NB4 (cell line): ENCODE data around the gene DPP8.

Experiments used
- DNase-seq: peaks from one replicate; pipeline ENCODE4 v3.0.0; 2010; ENCODE audit warnings: low read depth
- H3K4me3 ChIP-seq: one replicate; pipeline ENCODE4 v1.5.1; 2011; ENCODE audit warnings: mild to moderate bottlenecking, low read depth, low read length, moderate library complexity
- MAX ChIP-seq: IDR thresholded peaks from 2 replicates; pipeline ENCODE4 v1.6.1; 2011; ENCODE audit warnings: low read depth, low read length
- MYC ChIP-seq: IDR thresholded peaks from 2 replicates; pipeline ENCODE4 v1.6.1; 2011; ENCODE audit warnings: low read depth, low read length
- POLR2A ChIP-seq: IDR thresholded peaks from 2 replicates; pipeline ENCODE4 v1.6.1; 2011; ENCODE audit warnings: mild to moderate bottlenecking; ENCODE audit not compliant: insufficient read length; ENCODE audit errors: extremely low read depth
- TF ChIP-seq, protein P1 (sequence below): IDR thresholded peaks from one replicate; pipeline ENCODE4 v1.5.1; 2012; ENCODE audit warnings: low read depth, low read length

DPP8 gene

DNA sequence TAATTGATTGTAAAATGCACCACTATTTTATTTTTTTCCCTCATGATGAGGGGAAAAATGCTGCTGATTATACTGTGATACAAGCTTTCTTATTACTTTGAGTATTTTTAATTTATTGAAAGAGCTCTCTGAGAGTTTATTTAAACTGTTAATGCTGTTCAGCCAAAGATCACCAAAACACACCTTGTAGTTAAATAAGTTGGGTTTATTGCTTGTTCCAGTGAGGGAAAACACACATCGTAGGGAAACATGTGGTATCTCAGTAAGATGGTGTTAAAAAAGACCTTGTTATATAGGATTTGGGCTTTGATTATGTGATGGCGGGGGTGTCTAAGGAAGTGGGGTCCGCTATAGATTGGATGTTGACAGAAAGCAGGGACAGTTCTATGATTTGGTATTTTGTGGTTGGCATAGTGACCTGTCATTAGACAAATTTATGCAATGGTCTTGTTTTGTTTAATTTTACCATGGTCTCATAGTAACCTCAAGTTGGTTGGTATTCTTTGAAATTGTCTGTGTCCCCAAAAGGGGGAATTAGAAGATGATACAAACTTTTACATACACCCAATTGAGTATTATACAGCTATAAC is 23.8 kb upstream of the DPP8 start:
- no peak overlapping the region for H3K4me3 ChIP-seq
- TF ChIP-seq, protein P1, sequence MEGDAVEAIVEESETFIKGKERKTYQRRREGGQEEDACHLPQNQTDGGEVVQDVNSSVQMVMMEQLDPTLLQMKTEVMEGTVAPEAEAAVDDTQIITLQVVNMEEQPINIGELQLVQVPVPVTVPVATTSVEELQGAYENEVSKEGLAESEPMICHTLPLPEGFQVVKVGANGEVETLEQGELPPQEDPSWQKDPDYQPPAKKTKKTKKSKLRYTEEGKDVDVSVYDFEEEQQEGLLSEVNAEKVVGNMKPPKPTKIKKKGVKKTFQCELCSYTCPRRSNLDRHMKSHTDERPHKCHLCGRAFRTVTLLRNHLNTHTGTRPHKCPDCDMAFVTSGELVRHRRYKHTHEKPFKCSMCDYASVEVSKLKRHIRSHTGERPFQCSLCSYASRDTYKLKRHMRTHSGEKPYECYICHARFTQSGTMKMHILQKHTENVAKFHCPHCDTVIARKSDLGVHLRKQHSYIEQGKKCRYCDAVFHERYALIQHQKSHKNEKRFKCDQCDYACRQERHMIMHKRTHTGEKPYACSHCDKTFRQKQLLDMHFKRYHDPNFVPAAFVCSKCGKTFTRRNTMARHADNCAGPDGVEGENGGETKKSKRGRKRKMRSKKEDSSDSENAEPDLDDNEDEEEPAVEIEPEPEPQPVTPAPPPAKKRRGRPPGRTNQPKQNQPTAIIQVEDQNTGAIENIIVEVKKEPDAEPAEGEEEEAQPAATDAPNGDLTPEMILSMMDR = no peak
- TF ChIP-seq MYC (no peak), MAX (no peak), POLR2A (no peak)
- DNase-seq = no peak

DNA sequence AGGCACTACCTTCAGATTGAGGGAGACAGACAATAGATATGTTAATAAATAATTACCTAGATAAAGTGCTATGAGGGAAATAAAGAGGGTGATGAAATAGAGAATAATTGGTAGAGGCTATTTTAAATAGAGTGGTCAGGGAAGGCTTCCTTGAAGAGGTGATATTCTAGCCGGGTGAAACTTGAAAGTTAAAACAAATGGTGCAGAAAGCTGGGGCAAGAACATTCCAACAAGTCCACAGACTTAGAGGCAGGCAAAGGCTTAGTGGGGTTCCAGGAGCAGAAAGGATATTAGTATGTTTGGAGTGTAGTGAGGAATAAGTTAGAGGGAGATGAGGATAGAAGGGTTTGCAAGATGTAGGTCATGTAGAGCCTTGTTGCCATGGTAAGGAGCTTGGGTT is 22.8 kb upstream of the DPP8 start:
- DNase-seq = no peak
- H3K4me3 ChIP-seq = no peak overlapping the region
- TF ChIP-seq, protein P1 = no peak
- no peak for TF ChIP-seq POLR2A
- TF ChIP-seq MYC = no peak
- no peak for TF ChIP-seq MAX

DNA sequence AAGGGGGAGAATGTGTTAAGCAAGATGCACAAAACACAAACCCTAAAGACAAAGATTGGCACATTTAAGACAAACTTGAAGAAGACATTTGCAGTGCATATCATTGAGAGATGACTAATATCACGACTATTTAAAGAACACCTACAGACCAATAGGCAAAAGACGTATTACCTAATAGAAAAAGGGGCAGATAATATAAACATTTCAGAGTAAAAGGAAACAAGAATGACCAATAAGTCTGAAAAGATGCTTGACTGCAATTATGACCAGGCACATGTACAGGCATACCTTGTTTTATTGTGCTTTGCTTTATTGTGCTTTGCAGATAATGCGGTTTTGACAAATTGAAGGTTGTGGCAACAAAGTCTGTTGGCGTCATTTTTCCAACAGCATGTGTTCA is 17.7 kb upstream of the DPP8 start:
- TF ChIP-seq MYC (no peak), POLR2A (no peak), MAX (no peak)
- TF ChIP-seq, protein P1 = no peak
- H3K4me3 ChIP-seq = no peak overlapping the region
- DNase-seq = no peak

- no peak for TF ChIP-seq MYC
- TF ChIP-seq, protein P1 = no peak
- no peak for TF ChIP-seq POLR2A
- no peak for TF ChIP-seq MAX
- DNase-seq = no peak
- peak overlapping the region; percentile 33 for H3K4me3 ChIP-seq
Measured at GRCh38 chr15:65533057-65533756, 15.7 kb upstream of the DPP8 start.

DNA sequence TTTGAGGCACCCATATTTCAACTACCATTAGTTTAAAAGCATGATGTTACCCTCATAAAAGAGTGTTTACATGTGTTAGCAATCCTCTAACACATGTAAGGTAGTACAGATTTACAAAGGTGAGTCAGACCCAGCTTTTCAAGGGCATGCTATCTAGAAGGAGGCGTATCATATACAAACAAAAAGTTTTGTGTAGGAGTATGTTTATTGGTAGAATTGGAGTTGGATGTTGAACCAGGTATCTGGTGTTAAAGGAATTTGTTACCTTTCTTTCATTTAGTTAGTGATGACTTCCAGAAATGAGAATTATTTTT is 15.2 kb upstream of the DPP8 start:
- peak overlapping the region; percentile 33 for H3K4me3 ChIP-seq
- no peak for TF ChIP-seq POLR2A
- no peak for TF ChIP-seq MAX
- TF ChIP-seq, protein P1 = no peak
- no peak for TF ChIP-seq MYC
- DNase-seq = no peak
